Esophagus muscularis mucosa (tissue), 4 donors: Measurements from ENCODE around the gene CTNNA2.

ENCODE experiments used
- CTCF ChIP-seq, 3 experiments: fragments of 200-600 bp in 2 of 3; fragments of 450-650 bp in 1 of 3; sonication (generic) in 2 of 3; IDR thresholded peaks; one replicate each; pipeline ENCODE4 v1.5.1; 2017 to 2019; ENCODE audit warnings: antibody characterized with exemption in 3 of 3, mild to moderate bottlenecking in 2 of 3, moderate library complexity in 1 of 3
- EP300 ChIP-seq: sonication (generic); formaldehyde crosslinking; IDR thresholded peaks from one replicate; pipeline ENCODE4 v1.6.1; 2017; ENCODE audit warnings: antibody characterized with exemption
- POLR2AphosphoS5 ChIP-seq, 2 donors: sonication (generic); formaldehyde crosslinking; IDR thresholded peaks; one replicate each; pipeline ENCODE4 v1.6.1; 2017; ENCODE audit warnings: antibody characterized with exemption in 2 of 2

- TF ChIP-seq EP300 (no peak), CTCF (IDR thresholded peaks at IDR 0.05) (no peak), POLR2AphosphoS5 (IDR thresholded peaks at IDR 0.05) (no peak)
Observed at GRCh38 chr2:80515964-80516363, 1003.1 kb downstream of the CTNNA2 start.
